Astrocyte (in vitro differentiated cells and primary cell): ENCODE measurements around the gene FEV.

Experiments used
- CTCF ChIP-seq: IDR thresholded peaks from 2 replicates; pipeline ENCODE4 v1.5.1; 2011; ENCODE audit warnings: low read depth, mild to moderate bottlenecking, inconsistent platforms, low read length, moderate library complexity; ENCODE audit not compliant: insufficient read depth
- EZH2 ChIP-seq: IDR thresholded peaks from 2 replicates; pipeline ENCODE4 v1.6.1; 2012; ENCODE audit warnings: mild to moderate bottlenecking, low read length, inconsistent platforms; ENCODE audit not compliant: insufficient read depth

- no peak for TF ChIP-seq EZH2
- TF ChIP-seq CTCF, result no peak
Measured at GRCh38 chr2:218970894-218971293, 14.1 kb downstream of the FEV start.
